Measurements from ENCODE around the gene MDP1.

MDP1 gene

GRCh38 chr14:24179294-24179960 is 36.4 kb downstream of the MDP1 start:
- no peak for DNase-seq

DNA sequence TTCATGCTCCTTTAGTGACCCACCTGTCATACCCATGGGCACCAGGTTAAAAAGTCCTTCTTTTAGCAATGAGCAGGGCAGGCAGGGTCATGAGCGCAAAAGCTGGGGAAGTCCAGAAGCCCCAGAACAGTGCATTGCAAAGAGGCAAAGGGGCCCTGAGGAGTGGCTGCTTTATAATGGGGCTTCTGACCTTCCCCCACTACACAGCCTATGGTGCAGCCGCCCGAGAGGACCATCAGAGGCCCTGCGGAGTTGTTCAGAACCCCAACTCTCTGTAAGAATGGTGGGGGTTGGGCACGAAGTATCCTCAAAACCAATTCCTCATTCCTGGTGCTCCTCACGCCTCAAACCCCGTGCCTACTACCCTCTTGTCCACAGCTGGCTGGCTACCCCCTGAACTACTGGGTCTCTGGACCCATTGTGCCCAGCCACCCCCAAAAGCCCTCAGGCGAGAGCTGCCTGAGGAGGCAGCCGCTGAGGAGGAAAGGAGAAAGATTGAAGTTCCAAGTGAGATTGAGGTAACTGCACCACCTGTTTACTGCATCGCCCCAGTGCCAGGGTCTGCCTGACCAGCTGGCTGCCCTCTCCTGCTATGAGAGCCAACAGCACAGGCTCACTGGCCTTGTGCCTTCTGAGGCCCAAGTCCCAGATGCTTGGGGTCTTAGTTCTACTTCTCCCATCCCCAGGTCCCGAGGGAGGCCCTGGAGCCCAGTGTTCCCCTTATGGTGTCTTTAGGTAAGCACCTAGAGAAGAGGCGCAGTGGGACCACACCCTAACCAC is 37.3 kb downstream of the MDP1 start:
- no peak for DNase-seq

DNA sequence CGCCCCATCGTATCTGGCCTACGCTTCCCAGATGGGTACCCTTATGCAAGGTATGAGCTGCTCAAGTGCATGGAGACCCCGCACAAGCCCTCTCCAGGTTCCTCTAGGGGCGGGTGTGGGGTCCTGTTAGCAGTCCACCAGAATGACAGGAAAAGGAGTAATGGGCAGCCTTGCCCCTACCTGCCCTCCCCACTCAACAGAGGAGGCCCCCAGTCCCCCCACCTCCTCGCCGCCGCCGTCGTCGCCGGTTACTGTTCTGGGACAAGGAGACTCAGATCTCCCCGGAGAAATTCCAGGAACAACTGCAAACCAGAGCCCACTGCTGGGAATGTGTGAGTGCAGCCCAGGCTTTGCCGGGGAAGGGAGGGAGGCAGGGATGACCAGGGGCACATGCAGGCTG is 38.0 kb downstream of the MDP1 start:
- DNase-seq = no peak

DNA sequence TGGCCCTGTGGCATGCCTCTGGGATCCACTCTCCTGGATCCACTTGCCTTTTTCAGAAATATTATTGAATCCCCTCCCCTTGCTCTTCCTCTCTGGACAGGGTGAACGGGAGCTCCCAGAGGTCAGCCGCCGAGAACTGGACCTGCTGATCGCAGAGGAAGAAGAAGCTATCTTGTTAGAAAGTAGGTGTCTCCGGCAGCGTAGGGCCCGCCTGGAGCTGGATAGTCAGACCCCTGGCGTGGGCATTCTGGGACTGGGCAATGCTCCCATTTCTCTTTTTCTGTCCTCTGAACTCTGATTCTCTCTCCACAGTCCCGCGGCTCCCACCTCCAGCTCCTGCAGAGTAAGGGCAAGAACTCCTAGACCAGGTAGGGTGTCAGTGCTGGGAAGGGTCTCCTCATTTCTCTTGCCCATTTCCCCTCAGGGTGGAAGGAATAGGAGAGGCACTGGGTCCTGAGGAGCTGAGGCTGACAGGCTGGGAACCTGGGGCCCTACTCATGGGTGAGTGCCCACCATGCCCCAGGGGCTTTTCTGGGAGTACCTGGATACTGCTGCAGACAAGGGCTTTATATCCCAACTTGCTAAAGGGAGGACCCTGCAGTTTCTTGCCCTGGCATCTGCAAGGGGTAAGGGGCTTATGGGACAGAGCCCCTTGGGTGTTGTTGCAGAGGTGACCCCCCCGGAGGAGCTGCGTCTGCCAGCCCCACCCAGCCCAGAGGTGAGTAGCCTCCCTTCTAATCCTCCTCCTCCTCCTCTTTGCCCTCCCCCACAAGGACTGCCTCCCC is 38.6 kb downstream of the MDP1 start:
- no peak for DNase-seq

DNA sequence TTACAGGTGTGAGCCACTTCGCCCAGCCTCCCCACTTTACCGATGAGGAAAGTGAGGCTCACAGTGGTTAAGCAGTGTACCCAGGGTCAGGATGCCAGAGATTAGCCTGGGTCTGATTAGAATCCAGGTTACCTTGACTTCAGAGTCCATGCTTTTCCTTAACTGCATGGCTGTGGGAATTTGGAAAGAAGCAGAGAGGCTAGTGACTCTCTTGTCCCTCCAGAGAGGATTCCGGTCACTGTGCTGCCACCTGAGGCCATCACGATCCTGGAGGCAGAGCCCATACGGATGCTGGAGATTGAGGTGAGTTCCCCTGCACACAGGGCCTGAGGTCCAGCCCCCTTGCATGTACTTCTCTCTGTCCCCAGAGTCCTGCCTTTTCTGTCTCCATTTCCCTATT is 39.3 kb downstream of the MDP1 start:
- DNase-seq = no peak

DNA sequence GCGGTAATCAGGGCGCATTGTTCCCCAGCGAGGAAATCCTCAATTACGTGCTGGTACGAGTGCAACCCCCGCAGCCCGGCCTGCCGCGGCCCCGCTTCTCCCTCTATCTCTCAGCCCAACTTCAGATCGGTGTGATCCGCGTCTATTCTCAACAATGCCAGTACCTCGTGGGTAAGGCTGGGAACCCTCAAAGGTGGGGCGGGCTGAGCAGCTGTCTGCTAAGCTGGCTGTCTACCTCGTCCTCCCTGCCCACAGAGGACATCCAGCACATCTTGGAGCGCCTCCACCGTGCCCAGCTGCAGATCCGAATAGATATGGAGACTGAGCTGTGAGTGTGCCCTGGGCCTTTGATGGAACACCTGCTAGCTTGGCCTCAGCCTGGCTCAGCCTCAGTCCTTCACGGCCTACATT is 43.0 kb downstream of the MDP1 start:
- no peak for DNase-seq

DNA sequence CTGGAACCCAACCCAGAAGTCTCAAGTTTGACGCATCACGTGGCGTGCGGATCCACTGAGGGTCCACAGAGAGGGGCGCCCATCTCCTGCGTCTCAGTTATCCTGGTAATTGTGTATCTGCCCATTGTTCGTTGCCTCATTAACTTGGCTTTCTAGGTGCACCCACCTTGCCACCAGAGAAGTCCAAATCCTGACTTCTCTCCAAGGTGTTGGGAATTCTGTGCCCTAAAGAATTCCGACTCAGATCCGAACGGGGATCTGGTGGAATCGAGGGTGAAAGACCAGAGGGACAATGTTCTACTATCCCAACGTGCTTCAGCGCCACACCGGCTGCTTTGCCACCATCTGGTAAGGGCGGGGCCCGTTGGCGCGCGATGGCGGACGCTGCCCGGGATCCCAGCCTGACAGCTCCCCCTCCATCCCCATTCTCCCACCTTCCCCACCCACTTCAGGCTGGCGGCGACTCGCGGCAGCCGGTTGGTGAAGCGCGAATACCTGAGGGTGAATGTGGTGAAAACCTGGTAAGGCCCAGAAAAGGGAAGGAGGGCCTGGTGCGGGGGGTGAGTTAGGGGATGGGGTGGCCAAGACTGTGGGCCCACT is 43.5 kb downstream of the MDP1 start:
- peak; percentile 18 for DNase-seq

DNA sequence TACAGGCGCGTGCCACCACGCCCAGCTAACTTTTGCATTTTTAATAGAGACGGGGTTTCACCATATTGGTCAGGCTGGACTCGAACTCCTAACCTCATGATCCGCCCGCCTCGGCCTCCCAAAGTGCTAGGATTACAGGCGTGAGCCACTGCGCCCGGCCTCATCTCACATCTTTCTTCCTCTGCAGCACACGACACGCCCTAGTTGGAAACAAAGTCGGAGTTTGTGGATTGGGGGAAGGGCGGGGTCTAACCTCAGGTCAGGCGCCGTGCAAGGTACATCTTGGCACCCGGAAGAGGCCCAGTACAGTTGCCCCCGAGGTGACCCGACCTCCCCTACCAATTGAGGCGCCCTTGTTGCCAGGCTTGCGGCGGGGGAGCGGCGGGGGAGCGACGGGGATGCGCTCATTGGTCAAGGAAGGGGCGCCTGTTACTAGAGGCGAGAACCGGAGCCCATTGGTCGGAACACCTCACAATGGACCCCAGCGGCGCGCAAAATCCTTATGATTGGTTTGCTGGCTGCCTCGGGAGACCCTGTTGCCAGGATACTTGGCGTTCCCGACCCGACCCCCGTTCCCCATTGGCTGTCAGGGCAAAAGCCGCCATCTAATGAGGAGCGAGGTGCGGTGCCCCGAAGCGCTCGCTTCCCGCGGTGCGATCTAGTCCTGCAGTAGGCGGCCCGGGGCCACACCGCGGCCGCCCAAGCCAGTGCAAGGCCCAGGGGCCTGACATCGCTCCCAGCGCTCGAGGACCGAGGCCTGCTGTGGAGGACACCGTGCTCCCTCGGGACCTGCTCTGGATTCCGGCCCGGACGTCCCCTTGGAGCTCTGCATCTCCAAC is 44.2 kb downstream of the MDP1 start, which contains the start of gene REC8:
Gene REC8, plus strand, starts transcription at position 659 of the 839 bp plus-strand sequence. CDS start 473 bp downstream, outside the sequence.
- peak; percentile 98 for DNase-seq

- no peak for DNase-seq
These were observed 48.3 kb downstream of the MDP1 start for GRCh38 chr14:24167469-24168114.

DNA sequence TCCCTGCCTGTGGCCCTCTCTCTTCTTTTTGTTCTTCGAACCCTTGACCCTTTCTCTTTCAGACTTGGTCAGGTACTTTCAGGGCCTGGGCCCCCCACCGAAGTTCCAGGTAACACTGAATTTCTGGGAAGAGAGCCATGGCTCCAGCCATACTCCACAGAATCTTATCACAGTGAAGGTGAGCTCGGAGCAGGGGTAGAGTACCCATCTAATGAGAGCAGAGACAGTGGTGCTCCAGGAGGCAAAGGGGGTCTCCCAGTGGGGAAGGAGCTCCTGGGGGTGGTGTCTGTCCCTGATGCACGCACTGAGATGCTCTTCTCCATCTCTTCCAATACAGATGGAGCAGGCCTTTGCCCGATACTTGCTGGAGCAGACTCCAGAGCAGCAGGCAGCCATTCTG is 50.1 kb downstream of the MDP1 start:
- no peak for DNase-seq

DNA sequence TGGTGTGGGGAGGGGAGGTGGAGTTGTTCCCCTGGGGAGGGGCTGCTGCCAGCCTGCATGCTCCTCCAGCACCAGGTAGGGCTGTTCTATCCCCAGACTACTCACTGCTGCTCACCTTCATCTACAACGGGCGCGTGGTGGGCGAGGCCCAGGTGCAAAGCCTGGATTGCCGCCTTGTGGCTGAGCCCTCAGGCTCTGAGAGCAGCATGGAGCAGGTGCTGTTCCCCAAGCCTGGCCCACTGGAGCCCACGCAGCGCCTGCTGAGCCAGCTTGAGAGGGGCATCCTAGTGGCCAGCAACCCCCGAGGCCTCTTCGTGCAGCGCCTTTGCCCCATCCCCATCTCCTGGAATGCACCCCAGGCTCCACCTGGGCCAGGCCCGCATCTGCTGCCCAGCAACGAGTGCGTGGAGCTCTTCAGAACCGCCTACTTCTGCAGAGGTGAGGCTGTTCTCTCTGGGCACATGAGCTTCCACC is 51.3 kb downstream of the MDP1 start:
- no peak for DNase-seq
